ENCODE results near the gene SGMS1.
"Not testable (repeated sequence)": the region's sequence is repeated elsewhere in the genome, so short reads cannot be mapped to it uniquely, and the experiment has no call there.

SGMS1 gene

DNA sequence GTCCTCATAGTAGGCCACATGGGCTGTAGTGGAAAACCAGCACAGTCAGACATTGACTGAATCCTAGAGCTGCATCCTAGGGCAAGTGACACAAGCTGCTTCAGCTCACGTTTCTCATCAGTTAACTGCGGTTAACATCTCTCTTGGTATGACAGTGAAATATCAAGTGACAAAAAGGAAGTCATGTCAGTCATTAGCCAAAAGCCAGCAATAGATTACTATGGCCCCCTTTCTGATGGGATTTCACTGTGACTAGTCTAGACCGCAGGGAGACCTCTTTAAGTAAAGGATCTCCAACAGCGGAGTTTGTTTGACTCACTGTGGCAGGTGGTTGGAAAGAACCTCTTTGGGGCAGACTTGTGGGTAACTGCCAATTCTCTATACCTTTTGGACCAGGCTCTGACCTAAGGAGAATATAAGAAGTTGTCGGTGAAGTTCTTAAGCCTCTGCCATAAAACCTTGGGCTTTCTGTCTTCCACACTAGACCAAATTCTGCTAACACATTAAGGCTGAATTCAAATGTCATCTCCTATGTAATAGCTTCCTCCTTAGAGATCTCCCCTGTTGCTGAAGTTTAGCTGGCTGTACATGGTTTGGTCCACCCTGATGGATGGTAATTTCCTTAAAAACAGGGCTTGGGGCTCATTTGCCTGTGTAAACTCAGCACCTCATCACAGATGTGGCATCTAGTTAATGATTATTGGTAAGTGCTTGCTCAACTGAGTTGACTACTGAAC lies 115.3 kb downstream of the SGMS1 start:
- no peak for DNase-seq (ENCODE audit: low read depth in 2 of 2)

DNA sequence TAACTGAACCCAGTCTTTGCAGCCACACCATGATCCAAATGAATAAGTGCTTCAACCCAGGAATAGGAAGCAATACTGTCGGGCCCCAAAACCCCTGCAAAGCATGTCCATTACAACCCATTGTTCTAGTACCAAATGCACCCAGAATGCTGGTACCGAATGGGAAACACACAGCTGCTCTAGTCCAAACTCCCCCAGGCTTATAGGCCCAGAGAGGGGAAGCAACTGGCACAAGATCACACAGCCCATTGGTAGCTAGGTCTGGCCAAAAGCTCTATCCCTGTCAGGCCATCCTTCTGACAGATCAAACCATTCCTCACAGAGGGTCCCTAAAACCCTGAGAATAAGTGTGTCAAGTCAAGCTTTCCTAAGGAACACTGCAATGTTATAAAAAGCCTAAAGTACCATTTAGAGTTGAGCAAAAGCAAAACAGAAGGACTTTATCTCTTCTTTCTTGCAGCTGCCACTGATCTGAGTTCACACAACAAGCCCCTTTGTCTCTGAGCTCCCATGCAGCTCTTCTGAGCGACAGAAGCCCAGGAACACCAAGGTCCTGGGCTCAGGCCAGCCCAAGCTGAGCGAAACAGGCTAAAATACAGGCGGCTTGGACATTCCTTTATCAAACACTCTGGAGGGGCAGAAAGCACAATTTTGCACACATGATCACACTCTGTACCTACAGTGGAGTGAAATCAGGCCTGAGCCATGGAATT lies 116.7 kb downstream of the SGMS1 start:
- DNase-seq (ENCODE audit: low read depth in 2 of 2) = no peak

DNA sequence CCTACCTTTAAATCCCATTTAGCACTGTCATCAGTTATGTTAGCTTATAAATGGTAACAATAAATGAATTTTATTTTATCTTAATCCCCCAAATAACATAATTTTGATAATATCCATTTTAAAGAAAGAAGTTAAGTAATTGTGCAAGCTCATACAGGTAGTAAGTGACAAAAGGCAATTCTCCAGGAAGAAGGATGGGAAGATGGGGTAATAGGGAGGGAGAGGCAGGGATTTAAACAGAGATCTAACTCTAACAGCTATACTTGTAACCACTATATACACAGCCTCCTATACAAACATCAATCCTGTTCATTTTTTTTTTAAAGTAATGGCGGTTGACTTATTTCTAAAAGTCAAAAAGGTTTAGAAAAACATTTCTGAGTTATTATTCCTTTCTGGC lies 119.4 kb downstream of the SGMS1 start:
- no peak for DNase-seq (ENCODE audit: low read depth in 2 of 2)

DNA sequence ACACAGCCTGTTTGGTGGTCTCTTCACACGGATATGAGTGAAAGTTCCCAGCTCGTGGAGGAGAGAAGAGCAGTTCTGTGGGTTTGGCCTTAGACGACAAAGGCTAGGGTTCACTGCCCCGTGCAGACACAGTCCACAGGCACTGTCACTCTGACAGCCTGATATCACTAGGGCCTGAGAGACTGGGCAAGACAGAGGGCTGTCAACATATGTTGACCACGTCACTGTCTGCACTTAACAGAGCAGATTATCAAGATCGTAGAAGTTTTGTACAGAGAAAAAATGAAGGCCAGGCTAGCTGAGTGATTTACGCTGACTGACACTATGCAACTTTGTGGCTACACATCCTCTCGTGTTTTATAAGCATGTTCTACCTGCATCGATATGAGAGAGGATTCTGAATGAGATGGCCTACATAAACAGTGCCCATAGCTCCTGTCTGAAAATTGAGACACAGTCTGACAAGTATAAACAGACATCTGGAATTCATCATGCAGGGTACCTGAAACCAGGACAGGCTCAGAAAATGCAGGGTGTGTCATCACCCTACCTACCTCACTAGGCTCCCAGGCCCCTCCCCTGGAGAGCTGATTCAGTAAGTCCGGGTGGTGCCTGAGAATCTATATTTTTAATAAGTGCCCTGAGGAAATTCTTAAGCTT lies 120.0 kb downstream of the SGMS1 start:
- DNase-seq (ENCODE audit: low read depth in 2 of 2) = no peak

DNA sequence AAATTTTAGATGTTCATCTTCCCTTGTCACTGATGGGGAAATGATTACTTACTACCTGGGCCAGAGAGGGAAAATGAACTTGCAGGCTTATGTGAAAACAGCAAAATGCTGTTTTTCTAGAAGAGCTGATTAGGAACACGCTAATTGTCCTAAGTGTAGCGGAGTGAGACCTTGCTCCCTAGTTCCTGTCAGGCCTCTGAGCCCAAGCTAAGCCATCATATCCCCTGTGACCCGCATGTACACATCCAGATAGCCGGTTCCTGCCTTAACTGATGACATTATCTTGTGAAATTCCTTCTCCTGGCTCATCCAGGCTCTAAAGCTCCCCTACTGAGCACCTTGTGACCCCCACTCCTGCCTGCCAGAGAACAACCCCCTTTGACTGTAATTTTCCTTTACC lies 120.6 kb downstream of the SGMS1 start:
- not testable (repeated sequence) for DNase-seq (ENCODE audit: low read depth in 2 of 2)

DNA sequence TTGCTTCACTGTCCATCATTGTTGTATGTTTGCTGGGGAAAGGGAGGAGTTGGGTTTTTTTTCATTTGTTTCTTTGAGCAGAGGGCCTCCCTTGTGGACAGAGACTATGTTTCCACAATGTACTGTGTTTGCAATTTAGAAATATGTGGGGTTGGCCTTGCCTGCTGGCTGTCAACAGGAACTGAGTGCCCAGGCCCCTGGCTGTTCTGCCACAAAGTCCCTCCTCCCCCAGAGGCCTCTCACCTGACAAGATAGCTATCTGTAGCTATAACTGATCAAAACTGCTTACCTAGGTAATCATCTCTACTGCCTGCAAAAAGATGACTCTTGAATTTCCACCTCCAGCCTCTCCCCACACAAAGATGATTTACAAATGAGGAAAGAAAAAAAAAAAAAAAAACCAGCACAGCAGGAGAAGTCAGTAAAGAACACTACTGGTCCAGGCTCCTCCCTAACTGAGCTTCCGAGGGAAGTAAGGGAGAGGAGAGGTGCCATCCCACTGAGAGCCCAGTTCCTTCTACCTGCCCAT lies 121.8 kb downstream of the SGMS1 start:
- no peak for DNase-seq (ENCODE audit: low read depth in 2 of 2)

DNA sequence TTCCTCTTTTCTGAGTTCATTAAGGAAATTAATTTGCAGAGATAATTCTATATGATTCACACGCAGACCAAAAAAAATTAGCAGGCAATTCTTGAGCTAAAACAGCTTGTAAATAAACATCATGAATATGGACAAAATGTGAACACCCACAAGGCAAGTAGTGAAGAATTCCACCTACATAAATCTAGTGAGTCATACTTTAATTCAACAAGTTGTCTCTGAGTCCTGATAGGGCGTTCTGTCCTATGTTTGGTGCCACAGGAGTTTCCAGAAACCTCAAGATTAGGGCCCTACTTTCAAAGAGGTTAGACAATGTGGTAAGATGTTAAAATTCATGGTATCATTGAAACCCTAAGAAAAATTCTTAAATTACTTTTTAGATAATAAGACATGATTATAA lies 122.3 kb downstream of the SGMS1 start:
- no peak for DNase-seq (ENCODE audit: low read depth in 2 of 2)

DNA sequence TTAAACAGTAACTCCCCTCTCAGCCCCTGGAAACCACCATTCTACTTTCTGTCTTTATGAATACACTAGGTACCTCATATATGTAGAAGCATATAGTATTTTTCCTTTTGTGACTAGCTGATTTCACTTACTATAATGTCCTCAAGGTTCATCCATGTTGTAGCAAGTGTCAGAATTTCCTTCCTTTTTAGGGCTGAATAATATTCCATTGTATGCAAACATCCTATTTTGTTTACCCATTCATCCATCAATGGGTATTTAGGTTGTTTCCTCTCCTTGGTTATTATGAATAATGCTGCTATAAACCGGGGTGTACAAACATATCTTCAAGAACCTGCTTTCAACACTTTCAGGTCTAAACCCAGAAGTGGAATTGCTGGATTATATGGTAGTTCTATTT lies 125.3 kb downstream of the SGMS1 start:
- DNase-seq (ENCODE audit: low read depth in 2 of 2) = no peak

DNA sequence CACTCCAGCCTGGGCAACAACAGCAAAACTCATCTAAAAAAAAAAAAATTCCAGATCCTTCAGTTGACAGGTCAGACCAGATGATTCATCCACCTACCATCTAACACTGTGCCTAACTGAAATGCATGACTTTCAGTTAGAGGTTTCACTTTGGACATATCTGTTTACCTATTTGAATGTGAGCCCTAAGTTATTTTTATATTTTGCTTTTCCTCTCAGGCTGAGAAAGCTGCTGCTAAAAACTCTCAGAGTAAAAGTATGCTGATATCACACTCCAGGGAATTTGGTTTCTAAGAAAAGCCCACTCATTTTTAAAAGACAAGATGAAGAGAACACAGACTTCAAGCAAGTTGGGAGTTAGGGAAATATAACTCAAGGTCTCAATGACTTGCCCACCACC lies 126.0 kb downstream of the SGMS1 start:
- no peak for DNase-seq (ENCODE audit: low read depth in 2 of 2)

DNA sequence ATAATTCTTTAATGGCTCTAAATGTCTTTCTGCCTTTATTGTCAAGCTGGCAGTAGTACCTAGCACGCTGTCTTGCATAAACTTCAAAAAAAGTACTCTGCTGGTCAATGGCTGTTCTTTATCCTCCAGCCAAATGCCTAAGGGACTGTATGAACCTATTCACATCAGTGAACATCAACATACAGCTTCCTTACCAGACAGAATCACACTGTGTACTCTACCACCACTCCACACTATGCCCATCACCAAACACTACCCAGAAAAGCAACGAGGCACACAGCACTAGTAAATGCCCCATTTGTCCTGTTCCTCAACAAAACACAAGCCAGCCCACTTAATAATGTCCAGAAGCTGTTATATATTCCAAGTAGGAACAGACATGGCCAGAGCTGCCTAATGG lies 127.5 kb downstream of the SGMS1 start:
- no peak for DNase-seq (ENCODE audit: low read depth in 2 of 2)

DNA sequence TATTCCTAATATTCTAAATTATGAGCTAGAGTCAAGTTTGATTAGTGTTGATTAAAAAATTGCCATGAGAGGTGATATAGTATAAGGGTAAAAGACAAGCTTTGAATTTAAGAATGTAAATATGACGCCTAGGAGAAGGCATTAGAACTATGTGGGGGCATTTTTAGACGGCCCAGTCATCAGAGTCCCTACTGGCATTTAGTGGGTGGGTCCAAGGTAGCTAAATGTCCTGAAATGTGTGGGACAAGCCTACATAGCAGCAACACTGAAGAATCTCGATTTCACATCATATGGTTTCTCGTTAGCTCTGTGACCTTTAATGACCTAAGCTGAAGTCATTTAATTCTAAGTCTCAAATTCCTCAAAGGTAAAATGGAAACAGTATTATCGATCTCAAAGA lies 133.5 kb downstream of the SGMS1 start:
- DNase-seq (ENCODE audit: low read depth in 2 of 2) = no peak

DNA sequence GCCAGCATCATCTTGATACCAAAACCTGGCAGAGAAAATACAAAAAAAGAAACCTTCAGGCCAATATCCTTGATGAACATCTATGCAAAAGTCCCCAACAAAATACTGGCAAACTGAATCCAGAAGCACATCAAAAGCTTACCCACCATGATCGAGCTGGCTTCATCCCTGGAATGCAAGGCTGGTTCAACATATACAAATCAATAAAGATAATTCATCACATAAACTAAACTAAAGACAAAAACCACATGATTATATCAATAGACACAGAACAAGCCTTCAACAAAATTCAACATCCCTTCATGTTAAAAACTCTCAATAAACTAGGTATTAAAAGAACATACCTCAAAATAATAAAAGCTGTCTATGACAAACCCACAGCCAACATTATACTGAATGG lies 139.2 kb downstream of the SGMS1 start:
- DNase-seq (ENCODE audit: low read depth in 2 of 2) = not testable (repeated sequence)

DNA sequence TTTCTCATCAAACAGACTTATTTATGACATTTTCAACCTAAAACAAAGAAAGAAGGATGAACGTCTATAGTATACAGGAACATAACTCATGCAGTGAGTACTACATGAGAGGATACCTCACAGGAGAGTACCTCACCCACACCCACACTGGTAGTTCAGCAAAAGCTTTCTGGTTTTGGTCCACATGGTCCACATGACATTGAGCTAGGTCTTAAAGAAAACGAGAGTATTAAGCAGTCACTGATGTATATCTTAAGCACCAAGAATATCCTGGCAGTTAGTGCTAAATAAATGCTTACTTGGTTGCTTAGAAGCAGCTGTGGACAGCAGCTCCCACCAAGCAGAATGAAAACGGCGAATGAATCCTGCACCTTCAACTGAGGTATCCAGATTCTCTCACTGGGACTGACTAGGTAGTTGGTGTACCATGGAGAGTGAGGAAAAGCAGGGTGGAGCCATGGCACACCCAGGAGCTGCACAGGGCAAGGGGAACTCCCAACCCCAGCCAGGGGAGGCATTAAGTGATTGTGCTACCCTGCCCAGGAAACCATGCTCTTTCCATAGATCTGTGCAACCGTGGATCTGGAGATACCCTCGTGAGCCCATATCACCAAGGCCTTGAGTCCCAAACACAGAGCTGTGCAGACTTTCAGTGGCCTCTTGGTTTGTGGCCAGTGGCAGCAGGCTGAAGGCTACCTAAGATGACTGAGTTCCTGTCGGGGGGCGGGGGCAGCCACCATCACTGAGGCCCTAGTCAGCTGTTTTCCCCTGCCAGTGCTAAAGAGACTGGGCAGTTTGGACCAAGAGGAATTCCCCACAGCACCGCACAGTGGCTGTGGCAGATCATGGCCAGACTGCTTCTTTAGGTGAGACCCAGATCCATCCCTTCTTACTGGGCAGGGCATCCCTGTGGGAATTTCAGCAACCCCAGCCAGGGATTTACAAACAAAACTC lies 143.4 kb downstream of the SGMS1 start:
- no peak for DNase-seq (ENCODE audit: low read depth in 2 of 2)

DNA sequence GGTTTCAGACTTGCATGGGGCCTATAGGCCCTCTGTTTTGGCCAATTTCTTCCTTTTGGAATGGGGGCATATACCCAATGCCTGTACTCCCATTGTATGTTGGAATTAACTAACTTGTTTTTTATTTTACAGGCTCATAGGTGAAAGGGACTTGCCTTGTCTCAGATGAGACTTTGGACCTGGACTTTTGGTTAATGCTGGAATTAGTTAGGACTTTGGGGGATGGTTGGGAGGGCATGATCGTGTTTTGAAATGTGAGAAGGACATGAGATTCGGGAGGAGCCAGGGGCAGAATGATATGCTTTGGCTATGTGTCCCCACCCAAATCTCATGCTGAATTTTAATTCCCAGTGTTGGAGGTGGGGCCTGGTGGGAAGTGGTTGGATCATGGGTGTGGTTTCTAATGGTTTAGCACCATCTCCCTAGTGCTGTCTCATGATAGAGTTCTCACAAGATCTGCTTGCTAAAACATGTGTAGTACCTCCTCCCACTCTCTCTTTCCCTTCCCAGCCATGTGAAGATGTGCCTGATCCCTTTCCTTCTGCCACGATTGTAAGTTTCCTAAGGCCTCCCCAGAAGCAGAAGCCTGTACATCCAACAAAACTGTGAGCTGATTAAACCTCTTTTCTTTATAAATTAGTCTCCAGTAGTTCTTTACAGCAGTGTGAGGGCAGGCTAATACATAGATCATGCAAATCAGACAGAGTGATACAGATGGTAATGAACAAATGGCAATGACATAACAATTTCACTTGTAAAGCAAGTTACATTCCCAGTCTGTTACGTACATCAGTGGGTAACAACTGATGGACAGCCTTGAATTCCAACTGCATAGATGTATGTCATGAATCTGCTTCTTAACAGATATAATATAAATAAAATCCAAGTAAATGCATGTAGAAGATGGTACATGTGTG lies 146.2 kb downstream of the SGMS1 start:
- no peak for DNase-seq (ENCODE audit: low read depth in 2 of 2)

DNA sequence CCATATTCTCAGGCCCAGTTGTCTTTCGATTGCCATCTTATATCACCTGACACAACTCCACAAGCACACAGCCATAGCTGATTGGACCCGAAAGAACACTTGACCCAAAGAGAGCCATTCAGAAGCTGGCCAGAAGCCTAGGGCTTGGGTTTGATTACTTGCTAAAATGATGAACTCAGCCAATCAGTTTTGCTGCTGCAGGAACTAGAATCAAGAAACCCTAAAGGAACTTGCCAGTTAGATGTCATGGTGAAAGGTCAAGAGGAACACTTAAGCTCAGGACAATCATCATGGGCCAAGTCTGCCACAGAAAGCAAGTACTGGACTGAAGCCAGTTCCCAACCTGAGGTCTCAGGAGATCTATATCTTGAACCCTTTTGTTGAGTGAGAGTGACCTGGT lies 150.0 kb downstream of the SGMS1 start:
- DNase-seq (ENCODE audit: low read depth in 2 of 2) = no peak

DNA sequence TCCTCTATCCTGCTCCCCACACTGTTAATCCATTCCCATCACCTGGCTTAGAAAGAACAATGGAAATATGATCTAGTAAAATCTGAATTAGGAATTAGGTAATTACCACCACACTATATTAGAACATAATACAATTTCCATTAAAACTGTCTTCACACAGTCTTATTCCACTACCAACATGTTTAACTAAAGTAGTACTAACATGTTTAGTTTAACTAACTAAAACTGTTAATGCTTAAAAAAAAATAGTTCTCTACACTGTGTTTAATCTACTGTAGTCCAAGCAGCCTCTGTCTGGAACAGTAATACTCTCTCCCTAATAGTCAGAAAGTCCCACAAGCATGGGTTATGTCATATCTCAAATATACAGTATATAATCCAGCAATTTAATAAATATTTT lies 150.8 kb downstream of the SGMS1 start:
- DNase-seq (ENCODE audit: low read depth in 2 of 2) = no peak

DNA sequence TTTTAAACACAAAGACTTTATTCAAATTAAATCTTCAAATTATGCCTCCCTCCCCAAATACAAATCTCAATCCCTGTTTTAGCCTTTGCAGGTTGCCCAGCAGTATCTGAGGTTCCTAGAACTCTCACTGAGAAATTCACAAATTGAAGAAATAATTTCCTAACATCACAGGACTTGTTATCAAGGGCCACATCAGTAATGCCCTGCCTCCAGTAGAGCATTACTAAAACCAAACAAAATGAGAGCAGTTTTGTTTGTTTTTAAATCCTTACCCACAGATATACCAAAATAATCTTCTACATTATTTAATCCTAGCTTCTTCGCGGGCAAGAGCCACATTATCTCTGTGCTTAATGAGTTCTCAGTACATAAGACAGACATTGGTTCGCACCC lies 152.2 kb downstream of the SGMS1 start:
- DNase-seq (ENCODE audit: low read depth in 2 of 2) = no peak

DNA sequence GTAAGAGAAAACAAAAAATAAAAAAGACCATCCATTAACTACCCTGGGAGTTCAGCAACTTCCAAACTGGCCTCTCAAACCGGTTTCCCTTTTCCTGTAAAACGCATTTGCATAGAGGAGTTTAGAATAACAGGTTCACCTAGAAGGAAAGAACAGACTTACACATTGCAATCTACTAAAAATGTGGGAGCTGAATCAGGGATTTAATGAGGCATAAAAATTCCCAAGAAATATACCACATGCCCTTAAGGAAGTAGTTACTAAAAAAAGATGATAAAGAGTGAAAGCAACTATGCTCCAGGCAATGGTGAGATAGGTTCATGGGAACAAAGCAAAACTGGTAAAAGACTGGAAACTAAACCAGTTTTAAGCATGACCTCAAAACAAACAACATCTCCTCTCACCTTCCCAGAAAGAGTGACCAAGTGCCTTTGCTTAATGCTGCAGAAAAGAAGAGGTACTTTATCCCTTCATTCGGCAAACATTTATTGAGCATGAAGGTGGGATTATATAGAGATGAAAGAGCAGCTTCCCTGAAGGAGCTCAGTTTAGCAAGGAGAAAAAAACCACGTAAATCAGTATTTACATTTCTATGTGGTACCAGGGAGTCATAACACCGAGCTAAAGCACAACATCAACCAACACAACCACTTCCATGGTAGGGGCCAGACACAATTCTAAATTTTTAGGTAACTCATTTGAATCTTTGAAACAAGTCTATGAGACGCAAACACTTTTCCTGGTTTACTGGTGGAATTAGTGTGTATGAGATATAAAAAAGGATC lies 152.8 kb downstream of the SGMS1 start:
- no peak for DNase-seq (ENCODE audit: low read depth in 2 of 2)

DNA sequence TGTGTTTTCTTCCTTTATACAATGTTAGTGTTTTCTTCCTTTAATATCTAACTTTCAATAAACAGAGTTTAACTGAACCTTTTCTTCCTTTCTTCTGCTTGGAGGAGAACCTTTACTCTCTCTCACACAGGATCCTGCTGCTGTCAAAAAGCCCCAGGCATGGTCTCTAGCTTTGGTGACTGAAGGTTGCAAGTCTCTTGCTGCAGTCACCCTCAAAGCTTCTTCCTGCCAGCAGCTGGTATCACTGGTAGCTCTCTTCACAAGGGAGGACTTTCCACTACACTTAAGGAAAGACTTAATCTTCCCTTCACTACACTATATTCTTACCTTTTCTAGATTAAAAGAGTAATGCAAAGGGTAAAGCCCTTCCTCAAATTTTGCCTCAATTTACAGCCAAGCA lies 153.4 kb downstream of the SGMS1 start:
- DNase-seq (ENCODE audit: low read depth in 2 of 2) = no peak

DNA sequence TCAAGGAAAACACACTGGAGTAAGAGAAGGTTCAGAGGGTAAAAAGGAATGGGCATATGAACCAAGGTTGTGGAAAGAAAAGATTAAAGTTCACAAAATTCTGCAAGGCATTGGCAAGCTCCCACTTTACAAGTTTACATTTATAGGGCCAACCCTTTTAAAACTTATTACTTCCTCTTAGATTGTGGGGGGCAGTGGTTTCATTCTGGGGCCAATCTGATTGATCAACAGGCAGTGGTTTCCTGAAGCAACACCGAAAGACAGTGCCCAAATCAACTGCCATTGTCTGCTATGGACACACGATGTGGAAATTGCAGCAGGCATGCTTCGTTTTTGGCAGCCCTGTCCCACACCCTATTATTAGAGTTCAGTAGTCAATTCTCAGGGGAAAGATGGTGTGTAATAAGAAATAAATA lies 154.0 kb downstream of the SGMS1 start:
- DNase-seq (ENCODE audit: low read depth in 2 of 2) = no peak

All from stimulated activated CD4-positive, alpha-beta T cell treated with anti-CD3 and anti-CD28 coated beads, Interleukin-15, amount 100 ng/mL, for 48 hours (primary cell).